Neural progenitor cell (in vitro differentiated cells): Measurements from ENCODE around the gene METTL1.

ENCODE experiments used
- EZH2 ChIP-seq: fragments of 200-600 bp; sonication (generic); IDR thresholded peaks from 2 replicates; pipeline ENCODE4 v1.6.1; 2017; ENCODE audit warnings: antibody characterized with exemption, mild to moderate bottlenecking, moderate library complexity
- EZH2phosphoT487 ChIP-seq: fragments of 200-600 bp; sonication (generic); IDR thresholded peaks from 2 replicates; pipeline ENCODE4 v1.6.1; 2017; ENCODE audit warnings: antibody characterized with exemption
- TF ChIP-seq, protein P1 (sequence below): fragments of 200-600 bp; sonication (generic); IDR thresholded peaks from 2 replicates; pipeline ENCODE4 v1.5.1; 2017; ENCODE audit warnings: antibody characterized with exemption, mild to moderate bottlenecking

DNA sequence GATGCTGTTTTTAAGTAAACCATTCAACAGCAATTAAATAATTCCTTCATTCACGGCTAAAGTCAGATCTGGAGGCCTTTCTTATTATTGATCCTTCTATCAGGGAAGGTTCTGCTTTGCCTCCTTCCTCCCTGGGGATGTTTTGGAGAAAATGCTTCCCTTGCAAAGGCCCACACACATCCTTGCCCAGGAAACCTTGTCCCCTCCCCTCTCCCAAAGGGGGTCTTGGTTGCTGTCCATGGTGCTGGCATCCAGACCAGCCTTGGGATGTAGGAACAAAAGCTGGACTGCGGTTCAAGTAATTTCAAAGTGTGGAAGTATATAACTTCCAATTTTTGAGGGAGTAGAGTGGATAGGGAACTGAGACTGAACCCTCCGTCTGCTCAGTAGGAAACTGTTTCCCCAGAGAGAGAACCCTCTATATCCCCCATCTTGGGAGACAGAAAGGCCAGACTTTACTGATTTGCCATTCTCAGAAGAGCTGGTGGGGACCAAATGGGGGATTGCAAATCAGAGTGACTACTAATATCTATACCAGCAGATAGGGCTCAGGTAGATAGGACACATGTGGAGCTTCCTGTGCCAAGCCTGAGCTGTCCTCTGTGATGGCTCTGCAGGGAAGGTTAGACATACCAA is 11.4 kb downstream of the METTL1 start:
- TF ChIP-seq, protein P1, sequence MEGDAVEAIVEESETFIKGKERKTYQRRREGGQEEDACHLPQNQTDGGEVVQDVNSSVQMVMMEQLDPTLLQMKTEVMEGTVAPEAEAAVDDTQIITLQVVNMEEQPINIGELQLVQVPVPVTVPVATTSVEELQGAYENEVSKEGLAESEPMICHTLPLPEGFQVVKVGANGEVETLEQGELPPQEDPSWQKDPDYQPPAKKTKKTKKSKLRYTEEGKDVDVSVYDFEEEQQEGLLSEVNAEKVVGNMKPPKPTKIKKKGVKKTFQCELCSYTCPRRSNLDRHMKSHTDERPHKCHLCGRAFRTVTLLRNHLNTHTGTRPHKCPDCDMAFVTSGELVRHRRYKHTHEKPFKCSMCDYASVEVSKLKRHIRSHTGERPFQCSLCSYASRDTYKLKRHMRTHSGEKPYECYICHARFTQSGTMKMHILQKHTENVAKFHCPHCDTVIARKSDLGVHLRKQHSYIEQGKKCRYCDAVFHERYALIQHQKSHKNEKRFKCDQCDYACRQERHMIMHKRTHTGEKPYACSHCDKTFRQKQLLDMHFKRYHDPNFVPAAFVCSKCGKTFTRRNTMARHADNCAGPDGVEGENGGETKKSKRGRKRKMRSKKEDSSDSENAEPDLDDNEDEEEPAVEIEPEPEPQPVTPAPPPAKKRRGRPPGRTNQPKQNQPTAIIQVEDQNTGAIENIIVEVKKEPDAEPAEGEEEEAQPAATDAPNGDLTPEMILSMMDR = no peak
- no peak for TF ChIP-seq EZH2
- TF ChIP-seq EZH2phosphoT487 = no peak
